HG02943 (cell line): ENCODE results near the gene ANO4.

Experiments
- ATAC-seq: cut with Tn5 transposase; IDR thresholded peaks from one replicate; pipeline ENCODE4 v1.9.1; 2021; ENCODE audit warnings: mild to moderate bottlenecking, low read depth, moderate library complexity; ENCODE audit not compliant: unreplicated experiment

The ANO4 gene

DNA sequence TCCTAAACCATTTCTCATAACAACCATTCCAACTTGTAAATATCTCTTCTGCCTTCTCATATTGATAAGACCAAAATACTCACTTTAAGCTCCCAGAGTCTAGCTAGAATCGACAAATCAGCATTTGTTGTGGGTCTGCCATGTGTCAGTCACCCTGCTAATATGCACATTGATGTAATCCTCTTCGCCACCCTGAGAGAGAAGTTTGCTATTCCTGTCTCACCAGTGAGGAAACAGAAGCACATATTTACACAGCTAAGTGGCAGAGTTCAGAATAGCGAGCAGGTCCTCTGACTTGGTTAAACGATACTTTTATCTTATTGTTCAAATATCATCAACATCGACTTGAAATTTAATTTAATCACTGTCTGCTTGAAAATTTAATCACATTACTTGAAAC is 142.1 kb downstream of the ANO4 start:
- no peak for ATAC-seq

DNA sequence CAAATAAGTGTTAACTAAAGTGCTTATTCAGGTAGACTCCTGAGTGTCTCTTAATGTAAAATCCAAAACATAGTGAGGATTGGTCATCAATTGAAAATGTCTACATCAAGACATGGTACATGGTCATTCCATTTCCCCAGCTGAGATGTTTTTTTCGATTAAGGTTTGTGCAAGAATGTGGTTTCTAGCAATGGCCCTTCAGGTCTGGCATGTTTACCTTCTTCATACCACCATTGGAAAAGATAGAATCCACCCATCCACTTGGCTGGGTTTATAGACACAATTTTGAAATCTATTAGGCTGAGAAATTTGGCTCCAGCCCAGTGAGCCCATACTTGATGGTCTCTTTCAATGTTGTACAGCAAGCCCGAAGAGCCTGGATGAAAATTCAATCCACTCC is 145.9 kb downstream of the ANO4 start:
- ATAC-seq: no peak

DNA sequence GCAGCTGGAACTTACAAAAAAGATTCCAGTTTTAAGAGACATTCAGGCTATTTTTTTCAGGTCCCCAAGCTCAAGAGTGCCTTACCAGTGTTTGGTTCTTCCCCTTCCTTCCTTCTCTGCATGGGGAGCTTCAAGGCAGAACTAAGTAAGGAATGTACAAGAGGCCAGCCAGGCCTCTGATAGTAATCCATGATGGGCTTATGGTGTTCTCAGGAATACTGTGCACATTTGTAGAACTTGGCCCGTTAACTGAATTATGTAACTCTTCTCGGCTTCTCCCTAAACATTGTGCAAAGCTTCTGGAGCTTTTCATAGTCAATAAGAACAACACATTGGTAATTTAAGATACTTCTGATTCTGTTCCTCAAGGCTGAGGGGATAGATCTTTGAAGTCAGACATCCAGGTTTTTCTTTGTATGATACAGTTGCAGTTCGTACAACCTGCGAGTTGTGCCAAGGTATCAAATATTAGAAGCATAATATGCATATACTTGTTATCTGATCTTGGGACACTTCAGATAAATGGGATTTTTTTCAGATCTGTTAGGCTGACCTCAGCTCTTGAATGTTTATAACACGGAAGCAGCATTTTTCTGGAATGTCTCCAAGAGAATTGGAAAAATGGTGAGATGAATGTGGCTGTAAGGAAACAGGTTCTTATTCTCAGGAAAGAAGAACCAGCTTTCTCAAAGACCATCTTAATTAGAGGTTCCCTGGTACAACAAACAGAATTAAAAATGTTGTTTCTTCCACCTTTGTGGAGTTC is 148.6 kb downstream of the ANO4 start:
- no peak for ATAC-seq

DNA sequence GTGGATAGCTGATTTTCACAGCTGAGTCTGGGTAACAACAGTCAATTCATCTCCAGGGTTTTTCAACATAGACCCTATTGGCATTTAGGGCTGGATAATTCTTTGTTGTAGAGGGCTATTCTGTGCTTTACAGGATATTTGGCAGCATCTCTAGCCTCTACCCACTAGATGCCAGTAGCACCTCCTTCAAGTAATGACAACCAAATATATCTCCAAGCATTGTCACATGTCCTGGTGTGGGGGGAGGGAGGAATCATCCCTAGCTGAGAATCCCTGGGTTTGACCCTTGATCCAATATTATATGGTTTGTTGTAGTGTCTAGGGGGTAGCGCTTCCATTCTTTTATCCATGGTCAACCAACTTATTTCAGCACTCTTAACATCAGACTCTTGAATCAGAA is 157.2 kb downstream of the ANO4 start:
- ATAC-seq: no peak

DNA sequence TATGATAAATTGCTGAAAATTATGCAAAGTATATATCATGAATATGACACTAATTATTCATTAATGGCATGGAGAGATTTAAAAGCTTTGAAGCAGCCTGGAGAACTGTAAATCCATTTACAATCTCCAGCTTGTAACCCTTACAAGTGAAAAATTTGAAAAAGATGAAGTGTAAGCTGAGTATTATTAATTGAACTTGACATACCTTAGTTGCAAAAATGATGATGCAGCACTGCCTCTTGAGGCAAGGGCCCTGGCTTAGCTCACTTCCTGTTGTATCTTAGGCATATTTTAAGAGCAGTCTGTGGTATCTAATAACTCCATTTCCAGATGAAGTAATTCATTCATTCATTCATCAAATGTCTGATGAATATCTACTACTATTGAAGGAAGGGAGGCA is 158.6 kb downstream of the ANO4 start:
- no peak for ATAC-seq

DNA sequence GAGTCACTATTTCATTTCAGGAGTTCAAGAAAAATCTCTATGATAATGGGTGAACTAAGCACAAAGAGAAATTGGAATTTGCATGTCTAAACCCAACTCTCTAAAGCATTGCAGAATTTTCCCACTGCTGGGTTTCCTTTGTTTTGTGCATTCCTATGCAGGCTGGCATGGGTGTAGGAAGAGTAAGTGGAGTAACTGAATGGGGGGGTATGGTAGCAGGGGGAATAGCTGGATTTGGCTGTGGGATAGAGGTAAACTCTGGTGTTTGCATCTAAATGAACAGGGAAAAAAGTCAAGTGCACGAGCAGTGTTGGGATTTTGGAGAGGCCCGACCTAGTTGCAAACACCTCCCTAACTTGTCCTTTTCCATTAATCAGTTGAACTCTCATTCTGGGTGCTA is 159.1 kb downstream of the ANO4 start:
- ATAC-seq: no peak

DNA sequence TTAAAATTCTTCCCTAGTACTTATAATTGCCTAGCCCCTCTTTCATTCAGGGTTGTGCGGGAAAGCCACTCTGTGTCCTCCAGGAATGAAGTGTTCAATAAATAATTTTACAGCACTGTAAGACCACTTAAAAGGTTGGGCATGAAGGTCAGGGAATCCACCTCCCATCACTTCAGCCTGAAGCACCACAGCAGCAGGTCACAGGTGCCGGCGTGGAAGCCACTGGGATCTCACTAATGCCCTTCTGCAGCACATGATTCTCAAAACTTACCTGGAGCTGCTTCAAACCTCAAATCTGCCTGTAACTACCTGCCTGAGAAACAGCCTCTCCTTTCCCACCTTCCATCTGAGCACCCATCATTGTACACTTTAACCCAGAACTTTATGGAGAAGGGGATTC is 159.5 kb downstream of the ANO4 start:
- ATAC-seq: no peak

DNA sequence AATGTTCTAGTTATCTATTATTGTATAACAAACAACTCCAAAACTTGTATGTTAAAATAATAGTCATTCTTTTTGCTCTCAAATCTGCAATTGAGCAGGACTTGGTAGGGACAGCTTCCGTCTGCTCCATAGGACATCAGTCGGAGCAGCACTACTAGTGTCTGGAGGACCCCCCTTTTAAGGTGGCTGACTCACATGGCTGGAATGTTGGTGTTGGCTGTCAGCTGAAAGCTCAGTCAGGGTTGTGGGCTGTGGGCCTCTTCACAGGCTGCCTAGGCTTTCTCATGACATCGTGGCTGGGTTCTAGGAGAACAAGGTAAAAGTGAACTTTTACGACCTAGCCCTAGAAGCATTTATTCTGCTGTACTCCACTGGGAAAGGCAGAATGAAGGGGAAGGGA is 160.6 kb downstream of the ANO4 start:
- ATAC-seq: no peak

DNA sequence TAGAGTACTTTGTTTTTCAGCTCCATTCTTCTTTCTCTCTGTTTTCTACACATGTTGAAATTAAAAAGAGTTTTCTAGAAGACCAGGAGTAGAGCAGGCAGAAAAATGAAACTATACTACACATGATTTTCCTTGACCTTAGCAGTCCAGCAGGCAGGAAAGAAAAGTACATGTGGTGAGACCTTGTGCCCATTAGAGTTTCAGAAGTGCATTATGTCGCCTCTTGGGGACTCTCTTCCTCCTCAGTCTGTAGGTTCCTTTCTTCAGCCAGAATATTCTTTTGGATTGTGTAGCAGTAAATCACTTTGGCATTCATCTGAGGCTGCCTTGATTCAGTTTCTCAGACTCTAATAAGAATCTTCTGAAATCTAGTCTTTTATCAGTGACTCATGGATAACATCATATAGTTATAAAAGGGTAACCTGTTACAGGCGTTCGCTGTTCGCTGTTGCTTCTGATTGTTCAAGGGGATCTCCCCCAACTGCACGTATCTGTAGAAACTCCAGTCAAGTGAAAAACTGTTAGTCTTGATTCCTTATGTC is 161.8 kb downstream of the ANO4 start:
- ATAC-seq: no peak

DNA sequence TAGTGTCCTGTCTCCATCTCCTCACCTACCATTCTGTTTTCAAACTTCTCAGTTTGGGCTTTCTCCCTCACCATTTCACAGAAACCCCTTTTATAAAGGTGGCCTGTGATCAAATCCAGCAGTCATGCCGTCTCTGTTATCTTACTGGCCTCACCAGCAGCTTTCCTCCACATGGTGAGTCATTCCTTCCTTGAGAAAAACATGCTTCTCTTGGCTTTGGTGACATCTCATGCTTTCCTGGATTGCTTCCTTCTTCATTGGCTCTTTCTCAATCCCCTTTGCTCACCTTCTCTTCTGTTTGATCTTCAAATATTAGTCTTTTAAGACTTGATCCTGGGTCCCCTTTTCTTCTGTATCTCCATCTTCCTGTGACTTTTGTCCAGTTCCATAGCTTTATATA is 164.9 kb downstream of the ANO4 start:
- ATAC-seq: no peak

DNA sequence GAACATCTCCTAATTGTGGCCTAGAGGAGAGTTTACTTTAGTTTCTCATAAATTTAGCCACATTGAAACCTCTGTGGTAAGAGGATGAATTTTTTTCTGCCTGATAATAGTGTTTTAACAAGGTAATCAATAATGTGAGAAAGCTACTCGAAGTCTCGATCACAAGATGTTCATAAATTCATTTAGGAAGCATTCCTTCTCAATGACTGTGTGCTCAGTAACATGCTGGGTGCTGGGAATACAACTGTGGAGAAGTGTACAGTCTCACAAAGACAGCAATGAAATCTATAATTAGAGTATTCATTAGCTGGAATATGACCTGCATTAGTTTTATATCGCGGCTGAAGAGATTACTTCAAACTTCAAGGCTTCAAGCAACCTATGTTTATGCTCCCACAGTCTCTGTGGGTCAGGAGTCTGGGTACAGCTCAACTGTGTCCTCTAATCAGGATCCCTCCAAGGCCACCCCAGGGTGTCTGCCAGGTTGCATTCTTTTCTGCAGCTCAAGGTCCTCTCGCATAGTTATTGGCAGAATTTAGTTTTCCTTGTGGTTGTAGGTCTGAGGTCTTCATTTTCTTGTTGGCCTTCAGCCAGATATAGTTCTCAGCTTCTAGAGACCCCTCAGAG is 167.6 kb downstream of the ANO4 start:
- no peak for ATAC-seq

DNA sequence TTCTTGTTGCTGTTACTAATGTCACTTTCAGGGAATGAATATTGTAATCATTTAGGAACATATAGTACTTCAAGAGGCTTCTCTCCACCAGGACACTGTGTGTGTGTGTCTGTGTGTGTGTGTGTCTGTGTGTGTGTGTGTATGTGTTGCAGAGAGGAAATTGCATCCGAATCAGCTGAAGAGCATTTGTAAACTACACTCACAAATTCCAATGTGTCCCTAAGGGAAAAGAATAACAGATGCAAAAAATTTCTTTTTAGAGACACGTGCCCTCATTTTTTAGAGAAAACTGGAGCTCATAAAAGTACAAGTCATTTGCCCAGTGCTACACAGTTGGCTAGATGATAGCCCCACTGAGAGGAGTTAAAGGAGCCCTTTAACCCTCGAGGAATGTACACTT is 168.8 kb downstream of the ANO4 start:
- no peak for ATAC-seq

DNA sequence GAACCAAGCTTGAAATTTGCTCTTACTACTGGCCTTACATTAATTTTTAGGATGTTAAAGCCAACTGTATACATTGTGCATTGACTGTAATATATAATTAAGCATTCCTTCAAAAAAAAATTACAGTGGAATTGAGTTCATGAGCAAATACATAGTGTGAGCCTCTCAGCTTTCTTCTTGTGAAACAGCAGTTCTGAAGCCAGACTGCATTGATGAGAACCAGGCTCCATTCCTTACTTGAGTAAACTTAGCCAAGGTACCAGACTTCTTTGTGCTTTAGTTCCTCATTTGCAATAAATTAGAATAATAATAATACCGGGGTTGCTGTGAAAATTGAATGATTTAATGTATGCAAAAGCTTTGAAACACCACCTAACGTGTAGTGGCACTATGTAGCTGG is 169.5 kb downstream of the ANO4 start:
- no peak for ATAC-seq

DNA sequence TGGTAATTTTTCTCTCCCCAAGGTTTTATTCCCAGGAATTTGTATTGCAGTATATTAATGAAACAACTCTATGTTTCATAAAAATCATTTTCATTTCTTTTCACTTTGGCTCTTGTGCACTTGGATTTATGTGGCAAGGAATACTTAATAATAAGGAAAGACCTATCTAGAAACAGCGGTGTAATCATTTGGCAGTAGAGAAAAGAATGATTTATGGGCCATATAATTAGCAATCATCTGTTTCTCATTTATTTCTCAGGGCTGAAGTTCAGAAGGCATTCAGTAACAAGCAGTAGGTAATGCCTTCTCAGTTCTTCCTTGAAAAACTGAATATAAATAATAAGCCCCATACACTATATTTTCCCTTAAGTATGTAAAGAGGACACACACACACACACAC is 172.6 kb downstream of the ANO4 start:
- no peak for ATAC-seq

DNA sequence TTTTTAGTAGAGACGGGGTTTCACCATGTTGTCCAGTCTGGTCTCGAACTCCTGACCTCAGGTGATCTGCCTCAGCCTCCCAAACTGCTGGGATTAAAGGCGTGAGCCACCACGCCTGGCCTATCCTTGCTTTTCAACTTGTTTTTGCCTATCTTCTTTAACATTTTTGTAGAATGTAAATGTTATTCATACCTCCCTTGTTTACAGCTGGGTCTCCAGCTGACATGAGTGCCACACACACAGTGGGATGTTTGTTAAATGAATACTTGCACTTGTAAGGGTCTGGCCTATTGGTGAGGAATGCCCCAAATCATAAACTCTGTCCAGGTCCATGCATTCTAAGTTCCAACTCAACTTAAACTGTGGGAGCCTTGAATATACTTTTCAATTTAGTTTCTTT is 176.3 kb downstream of the ANO4 start:
- ATAC-seq: no peak

DNA sequence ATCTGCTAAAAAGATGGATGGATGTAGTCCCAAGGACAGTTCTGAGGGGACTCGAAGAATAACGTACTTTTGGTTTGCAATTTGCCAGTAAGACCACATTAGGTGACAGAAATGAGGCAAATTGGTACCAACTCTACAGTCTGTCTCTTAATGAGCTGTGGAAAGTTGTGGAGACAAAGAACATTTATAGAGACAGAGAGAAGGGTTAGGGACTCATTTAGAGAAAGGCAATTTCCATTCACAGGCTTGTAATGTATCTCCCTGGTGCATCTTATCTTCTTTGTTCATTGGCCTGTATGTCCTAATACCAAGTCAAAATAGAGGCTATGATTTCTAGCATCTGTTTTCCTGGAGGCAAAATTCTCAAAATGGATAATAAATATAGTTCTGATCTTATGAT is 177.5 kb downstream of the ANO4 start:
- ATAC-seq: no peak

DNA sequence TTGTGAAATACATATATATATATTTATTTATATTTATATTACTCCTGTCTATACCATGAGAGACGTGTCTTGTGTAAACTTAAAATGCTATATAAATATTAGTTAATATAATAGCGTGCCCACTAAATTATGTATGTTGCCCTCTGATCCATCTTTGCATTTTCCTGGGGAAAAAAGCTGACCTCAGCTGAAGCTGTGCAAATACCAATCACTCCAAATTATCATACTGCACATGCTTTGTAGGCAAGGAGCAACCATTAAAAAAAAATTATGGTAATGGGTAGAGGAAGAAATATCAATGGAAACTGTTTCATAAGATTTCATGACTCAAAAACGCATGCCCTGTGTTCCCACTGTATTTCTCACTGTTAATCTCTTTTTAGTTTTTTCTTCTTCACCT is 179.8 kb downstream of the ANO4 start:
- ATAC-seq: no peak

DNA sequence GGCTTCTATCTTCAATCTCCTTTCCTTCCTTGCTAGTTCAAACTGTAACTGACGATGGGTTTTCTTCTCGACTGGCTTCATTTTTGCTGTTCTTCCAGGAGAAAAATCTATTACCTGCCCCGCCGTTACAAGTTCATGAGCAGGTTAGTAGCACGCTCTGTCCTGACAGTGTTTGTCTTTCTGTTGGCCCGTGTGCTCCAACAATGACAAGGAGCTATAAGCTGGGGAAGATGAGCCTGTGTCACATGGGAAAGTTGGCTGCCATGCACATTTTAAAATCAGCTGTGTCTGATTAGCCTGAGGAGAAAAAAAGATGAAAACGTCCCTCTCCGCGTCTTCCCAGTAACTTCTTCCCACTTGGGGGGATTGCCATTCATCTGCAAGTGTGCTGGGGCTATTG is 180.2 kb downstream of the ANO4 start:
- ATAC-seq: no peak

DNA sequence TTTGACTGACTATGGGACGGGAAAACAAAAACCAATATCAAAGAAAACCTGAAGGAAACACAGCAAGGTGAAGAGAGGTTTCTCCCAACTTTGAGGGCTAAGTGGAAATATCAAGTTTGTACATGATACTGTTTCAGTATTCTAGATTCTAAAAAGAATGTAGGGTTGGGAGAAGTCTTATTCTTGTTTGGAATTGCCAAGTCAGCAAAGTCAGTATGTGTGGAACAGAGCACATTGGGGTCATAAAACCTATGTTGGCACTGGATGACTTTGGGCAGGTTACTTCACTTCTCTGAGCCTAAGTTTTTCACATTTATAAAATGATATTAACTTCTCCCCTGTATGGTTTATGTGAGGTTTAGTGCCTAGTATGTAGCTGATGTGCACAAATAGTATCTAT is 182.2 kb downstream of the ANO4 start:
- ATAC-seq: no peak

DNA sequence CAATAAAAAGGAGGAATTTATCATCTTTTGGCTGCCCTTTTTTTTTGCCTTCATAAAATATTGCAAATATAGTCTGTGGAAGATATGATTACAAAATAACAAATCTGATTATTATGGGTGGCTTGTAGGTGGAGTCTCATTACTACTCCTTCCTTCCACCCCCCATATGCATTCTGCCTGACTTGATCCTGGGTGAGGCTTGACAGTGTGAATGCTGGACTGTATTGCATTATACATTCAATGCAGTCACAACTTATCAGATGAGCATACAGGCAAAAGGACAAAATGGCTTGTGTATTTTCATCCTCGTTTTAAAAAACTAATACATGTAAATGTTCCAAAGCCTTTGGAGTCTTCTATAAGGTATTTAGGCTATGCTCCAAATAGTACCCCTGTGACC is 186.3 kb downstream of the ANO4 start:
- ATAC-seq: no peak

DNA sequence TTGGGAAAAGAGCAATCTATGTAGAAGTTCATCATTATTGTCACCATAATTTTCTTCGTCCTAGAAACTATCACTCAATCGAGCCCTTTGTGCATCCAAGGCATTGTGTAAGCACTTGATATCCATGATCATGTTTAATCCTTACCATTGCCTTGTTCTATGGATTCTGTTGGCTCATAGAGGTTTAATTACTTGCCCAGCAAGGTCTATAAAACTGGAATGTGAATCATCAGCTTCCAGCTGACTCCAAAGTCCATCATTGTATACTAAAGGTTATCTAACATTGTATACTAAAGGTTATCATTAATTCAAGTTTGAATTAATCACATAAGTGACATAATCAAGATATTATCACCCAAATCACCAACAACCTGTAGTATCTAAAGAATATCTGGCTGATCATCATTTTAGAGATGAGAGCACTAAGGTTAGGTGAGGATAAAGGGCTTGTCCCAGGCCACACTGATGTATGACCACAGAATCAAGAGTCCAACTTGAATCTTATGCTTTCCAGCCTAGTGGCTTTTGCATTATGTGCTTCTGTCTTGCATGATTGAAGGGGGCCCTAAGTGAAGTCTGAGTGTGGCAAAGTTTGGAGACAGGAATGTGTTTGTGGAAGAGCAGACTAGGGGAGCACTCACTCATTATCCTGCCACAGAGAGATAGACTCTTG is 188.1 kb downstream of the ANO4 start:
- ATAC-seq: no peak

DNA sequence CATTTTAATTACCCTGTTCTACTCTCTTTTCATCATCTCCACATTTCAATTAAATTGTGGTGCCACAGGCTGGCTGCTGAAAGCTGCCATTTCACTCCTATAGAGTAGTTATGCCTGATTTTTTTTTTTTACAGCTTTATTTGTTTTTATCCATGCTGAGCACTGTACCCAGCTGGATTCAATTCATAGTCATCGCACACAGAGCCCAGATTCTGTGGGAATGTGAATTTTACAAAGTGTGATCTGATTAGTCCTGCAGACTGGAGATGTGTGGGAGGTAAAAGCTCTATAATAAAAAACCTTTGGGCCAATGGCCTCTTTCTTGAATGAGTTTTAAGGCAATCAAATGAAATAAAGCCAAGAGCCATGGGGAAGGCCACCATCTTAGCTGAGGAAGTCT is 190.2 kb downstream of the ANO4 start:
- no peak for ATAC-seq
